G401 (cell line): ENCODE data around the gene LRRC27. TPM values are rescaled to one million over a fixed set of nuclear protein-coding genes. Genes with fewer than 3 reads are reported as not detected.
A peak's percentile ranks its signal among the peaks of the same experiment; 100 is the strongest.
"Not testable (repeated sequence)": the region's sequence is repeated elsewhere in the genome, so short reads cannot be mapped to it uniquely, and the experiment has no call there.

Source experiments
- DNase-seq: peaks from one replicate; pipeline ENCODE4 v3.0.0-alpha.2; 2015; ENCODE audit warnings: low spot score
- in situ Hi-C: cut with HindIII; loops from 2 replicates; pipeline ENCODE4 v1.10.0; 2016; ENCODE audit warnings: low sequenced_read_pairs, mixed read lengths
- total RNA-seq: library from RNA; depleted of rRNA; stranded (reverse); fragments of >200 nt; shearing (Covaris generic); gene quantifications from 2 replicates; pipeline ENCODE4 v1.2.3, GENCODE V29; 2014

LRRC27 gene
- total RNA-seq, 1 experiment from 2014 or later = 3.7 TPM

DNA sequence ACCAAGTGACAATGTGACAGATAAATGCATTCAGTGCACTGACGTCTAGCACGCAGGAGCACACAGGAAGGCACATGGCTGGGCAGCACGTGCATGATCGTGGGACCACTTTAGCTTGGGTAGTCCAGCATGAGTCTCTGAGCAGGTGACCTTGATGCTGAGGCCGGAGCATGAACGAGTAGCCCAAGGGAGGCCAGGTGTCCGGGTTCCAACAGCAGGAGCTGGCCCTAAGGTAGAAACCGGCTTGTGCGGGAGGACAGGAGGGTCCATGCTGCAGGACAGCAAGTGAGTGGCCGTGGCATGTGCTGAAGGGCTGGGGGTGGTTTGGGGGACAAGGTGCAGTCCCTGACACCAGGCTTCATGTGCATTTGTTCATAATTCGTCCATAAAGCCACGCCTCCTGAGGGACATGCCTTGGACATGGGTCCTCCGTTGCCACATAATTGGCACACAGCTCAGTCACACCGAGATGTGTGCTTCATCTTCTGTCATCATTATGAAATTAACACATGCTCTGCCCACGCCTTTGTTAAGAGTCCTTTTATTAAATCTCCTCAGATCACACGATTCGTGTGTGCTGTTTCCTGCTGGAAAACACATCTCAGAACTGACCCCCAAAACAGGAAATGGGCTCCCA, 21.2 kb upstream of the LRRC27 start:
- in situ Hi-C loops = no loop called here
- DNase-seq = no peak

DNA sequence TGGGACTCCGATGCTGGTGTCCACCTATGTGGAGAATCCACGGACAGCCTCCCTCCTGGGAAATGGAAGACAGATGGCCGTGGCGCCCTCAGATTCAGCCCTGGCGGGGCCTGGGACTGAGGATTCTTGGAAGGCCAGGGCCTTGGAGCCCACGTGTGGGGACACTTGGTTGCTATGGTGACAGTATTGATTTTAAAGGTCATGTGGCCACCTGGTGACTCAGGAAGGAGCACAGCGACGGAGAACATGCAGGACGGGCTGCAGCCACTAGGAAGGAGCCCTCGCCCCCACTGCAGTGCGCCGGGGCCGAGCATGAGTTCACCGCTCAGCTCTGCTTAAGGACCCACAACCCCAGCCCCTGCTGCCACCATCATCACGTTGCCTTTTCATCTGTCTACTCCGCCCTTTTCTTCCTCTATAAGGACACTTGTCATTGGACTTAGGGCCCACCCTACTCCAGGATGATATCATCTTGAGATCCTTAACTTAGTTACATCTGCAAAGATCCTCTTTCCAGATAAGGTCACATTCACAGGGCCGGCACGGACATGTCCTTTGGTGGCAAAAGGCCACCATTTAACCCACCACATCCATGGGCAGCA, 20.6 kb upstream of the LRRC27 start:
- in situ Hi-C loops = no loop called here
- no peak for DNase-seq

DNA sequence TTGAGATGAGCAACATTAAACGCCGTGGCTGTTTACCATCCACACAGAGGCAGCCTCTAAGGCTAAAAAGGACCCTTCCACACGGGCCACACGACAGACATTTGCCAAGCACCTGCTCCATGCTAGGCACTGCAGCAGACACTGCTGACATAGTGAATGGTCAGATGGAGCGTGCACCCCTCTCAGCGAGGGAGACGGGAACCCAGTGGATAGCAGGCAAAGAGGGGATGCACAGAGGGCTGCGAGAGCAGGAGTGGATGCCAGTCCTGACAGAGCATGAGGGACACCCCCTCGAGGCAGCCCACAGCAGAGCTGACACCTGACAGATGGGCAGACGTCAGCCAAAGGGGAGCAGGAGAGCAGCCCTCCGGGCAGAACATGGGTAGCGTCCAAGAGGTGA, 18.7 kb upstream of the LRRC27 start:
- in situ Hi-C loops = no loop called here
- no peak for DNase-seq

DNA sequence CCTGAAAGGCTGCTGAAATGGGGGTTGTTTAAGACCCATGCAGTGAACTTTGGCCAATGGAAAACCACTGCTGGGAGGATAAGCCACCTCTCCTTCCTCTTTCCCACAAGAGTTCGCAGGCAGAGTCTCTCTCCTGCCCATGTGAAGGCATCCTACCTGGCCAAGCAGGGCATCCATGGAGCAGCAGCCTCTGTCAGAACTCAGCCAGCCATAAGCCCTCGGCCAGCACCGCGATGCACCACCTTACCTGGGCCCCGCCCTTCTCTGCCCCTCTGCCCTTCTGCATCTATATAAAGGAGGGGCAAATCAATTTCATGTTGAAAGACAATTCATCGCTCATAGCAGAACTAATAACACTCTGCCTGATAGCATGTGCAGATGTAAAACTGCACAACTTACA, 18.1 kb upstream of the LRRC27 start:
- DNase-seq = no peak
- in situ Hi-C loops = no loop called here

DNA sequence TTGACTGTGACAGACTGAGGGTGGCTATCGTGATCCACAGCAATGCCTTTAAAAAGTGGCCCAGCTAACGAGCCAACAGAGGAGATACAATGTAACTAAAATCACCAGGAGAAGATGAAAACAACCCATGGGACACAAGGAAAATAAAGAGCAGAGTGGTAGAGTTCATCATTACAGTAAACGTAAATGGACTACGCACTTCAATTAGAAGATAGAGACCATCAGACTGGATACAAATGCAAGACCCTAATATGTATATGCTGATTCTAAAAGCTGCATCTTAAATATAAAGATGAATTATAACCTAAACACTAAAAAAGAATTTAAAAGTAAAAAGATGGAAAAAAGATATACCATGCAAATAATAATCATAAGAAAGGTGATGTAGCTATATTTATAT, 17.7 kb upstream of the LRRC27 start:
- DNase-seq = no peak
- in situ Hi-C loops = no loop called here

DNA sequence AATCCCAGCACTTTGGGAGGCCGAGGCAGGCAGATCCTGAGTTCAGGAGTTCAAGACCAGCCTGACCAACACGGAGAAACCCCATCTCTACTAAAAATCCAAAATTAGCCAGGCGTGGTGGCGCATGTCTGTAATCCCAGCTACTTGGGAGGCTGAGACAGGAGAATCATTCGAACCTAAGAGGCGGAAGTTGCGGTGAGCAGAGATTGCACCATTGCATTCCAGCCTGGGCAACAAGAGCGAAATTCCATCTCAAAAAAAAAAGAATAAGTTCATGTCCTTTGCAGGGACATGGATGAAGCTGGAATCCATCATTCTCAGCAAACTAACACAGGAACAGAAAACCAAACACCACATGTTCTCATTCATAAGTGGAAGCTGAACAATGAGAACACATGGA, 17.1 kb upstream of the LRRC27 start:
- in situ Hi-C loops, DNase-seq: not testable (repeated sequence)

DNA sequence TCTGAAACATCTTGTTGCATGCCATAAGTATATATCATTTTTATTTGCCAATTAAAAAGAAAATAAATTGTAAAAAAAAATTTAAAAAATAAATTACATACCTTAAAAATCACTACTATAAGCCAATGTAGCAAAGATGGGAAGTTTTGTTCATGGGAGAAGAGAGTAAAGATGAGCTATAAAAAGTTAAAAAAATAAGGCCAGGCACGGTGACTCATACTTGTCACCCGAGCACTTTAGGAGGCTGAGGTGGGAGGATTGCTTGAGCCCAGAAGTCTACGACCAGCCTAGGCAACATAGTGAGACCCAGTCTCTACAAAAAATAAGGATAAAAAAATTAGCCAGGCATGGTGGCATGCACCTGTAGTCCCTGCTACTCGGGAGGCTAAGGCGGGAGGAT, 15.9 kb upstream of the LRRC27 start:
- in situ Hi-C loops = no loop called here
- no peak for DNase-seq

DNA sequence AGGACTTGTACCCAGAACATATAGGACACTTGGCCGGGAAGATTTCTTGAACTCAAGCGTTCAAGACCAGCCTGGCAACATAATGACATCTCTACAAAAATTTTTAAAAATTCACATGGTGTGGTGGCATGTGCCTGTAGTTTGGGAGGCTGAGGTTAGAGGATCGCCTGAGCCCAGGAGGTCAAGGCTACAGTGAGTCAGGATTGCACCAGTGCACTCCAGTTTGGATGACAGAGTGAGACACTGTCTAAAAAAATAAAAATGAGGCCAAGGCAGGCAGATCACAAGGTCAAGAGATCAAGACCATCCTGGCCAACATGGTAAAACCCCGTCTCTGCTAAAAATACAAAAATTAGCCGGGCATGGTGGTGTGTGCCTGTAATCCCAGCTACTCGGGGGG, 14.5 kb upstream of the LRRC27 start:
- DNase-seq, in situ Hi-C loops: not testable (repeated sequence)

DNA sequence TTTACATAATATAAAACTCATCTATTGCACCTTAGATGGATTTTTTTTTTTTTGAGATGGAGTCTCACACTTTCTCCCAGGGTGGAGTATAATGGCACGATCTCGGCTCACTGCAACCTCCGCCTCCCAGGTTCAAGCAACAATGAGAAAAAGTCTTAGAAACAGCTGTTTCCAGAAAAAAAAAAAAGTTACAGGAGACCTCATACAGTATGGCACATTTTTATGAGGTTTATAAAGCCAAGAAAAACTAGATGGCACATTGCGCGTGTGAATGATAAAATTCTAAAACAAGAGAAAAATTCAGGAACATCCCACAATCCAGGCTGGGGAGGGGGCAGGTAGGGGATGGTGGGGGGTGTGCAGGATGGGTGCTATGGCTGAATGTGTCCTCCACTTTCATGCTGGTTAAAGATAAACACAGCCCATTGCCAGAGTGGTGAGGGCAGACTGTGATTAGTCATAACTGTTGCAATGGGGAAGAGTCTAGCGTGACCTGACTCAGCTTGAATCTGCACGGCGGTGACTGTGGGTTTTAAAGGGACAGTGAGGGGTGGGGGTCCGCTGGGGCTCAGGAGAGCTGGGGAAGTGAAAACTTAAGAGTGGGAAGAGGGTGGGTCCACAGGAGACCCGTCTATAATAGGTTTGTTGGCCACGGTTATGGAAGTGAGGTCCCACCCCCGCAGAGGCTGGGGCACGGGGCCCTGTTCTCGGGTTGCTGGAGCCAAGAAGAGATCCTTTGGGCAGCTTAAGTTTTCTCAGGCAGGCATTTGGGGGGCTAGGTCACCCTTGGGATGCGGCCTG, 11.9 kb upstream of the LRRC27 start:
- in situ Hi-C loops = no loop called here
- no peak for DNase-seq

DNA sequence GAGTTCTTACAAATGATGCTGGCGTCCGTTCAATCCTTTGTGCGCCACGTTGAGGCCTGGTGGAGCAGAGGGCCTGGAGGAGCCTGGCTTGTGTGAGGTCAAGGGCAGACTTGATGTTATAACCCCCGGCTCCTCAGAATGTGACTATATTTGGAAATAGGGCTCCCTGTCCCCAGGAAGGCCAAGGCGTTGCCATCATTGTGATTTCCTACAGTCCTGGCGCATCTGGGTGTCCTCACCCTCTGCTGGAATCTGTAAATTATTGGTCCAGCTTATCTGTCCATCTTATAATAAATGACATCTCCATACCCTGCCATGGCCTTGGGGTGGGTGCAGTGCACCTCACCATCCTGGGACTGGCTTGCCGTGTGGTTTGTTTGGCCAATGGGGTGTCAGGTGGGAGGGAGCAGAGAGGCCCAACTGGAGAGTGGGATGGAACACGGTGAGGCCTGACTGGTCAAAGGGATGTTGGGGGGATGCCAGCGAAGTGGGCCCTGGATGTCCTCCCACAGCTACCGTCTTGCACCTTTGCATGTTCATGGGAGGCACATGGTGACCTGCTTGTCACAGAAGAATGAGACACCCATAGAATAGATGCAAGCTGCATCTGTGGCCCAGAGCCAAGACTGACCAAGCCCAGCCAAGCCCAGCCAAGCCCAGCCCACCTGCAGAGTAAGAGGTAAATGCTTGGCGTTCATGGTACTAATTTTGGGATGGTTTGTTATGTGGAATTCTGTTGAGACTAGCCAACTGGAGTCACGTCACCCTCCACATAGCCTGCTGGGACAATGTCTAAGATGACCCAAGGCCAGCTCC, 11.1 kb upstream of the LRRC27 start:
- no peak for DNase-seq
- in situ Hi-C loops = no loop called here

DNA sequence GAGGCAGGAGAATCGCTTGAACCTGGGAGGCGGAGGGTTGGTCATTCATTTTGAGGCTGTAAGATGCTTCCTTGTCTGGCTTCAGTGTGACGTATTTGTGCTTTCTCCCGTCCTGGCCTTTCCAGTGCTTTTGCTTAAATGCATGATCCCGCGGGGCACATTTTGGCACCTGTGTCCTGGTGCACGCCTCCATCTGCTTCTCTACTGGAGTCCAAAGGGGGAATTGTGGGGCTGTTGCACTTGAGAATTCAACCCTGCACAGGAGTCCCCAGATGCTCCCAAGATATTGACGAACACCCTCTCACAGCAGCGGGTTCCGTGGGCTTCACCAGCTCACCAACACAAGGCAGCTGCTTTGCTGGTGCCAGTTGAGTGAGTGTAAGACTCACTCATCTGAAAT, 10.3 kb upstream of the LRRC27 start:
- in situ Hi-C loops = no loop called here

DNA sequence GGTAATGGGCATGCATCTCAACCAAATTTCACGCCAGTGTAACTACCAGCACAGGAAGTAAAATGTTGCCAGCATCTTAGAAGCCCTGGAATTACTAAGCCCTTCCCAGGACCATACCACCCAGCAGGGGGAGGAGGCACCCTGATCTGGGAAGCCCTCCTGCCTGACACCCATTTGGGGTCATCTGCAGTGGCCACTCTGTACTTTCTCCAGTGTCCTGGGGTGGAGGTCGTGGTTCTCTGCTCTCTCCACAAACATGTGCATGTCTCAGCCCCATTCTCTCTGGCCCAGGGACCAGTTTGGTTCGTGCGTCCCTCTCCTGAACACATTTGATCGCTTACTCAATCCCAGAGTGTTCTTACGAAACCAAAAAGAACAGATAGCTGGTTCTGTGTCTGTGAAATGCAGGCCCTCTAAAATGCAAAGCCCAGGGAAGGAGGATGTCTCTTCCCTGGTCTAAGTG, 9.4 kb upstream of the LRRC27 start:
- in situ Hi-C loops = no loop called here
- DNase-seq = no peak

More for the DNA sequence above, 10.3 kb upstream of the LRRC27 start:
- DNase-seq = no peak

DNA sequence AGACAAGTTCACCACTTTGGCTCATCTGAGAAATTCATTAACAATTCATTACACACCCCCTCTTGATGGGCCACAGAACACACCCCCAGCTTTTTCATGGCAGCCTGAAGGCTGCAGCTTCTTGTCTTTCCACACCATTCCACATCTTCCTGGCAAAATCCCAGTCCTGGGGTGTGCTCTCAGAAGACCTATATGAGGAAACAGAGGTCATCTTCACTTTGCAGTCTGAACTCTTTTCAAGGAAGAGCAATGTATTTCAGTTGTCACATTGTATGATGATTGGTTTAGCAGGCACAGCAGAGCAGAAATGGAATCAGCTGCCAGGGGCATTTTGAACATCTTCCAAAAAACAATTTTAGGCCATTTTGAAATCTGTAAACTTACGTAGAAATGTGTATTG, 7.8 kb upstream of the LRRC27 start:
- in situ Hi-C loops = no loop called here
- no peak for DNase-seq

DNA sequence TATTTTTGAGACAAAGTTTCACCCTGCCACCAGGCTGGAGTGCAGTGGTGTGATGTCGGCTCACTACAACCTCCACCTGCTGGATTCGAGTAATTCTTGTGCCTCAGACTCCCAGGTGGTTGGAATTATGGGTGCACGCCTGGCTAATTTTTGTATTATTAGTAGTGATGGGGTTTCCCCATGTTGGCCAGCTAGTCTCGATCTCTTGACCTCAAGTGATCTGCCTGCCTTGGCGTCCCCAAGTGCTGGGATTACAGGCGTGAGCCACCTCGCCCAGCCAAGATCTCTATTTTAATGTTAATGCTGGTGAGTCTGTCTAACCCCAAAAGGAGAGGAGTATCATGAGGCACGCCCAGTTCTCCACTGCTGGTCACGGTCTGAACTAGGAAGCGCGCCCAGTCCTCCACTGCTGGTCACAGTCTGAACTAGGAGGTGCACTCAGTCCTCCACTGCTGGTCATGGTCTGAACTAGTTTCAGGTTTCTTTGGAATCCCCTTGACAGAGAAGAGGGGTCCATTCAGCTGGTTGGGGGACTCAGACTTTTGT, 5.6 kb upstream of the LRRC27 start:
- DNase-seq = no peak
- in situ Hi-C loops = no loop called here

DNA sequence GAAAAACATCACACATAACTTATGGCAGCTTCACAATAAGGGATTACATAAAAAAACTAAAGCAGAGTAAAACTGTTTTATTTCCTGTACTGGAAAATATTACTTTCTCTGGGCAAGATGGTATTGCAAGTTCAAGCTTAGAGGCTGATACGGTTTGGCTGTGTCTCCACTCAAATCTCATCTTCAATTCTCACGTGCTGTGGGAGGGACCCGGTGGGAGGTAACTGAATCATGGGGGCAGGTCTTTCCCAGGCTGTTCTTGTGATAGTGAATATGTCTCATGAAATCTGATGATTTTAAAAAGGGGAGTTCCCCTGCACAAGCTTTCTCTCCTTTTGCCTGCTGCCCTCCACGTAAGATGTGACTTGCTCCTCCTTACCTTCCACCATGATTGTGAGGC, 5.1 kb upstream of the LRRC27 start:
- DNase-seq = no peak
- in situ Hi-C loops = no loop called here

DNA sequence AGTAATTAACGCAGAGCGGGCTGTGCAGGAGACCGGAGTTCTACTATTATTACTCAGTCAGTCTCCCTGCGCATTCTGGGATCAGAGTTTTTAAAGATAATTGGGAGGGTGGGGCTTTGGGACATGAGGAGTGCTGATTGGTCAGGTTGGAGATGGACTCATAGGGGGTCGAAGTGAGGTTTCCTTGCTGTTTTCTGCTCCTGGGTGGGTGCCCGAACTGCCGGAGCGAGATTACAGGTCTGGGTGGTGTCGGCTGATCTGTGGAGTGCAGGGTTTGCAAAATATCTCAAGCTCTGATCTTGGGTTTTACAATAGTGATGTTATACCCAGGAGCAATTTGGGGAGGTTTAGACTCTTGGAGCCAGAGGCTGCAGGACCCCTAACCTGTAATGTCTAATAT, 3.9 kb upstream of the LRRC27 start:
- in situ Hi-C loops = no loop called here
- DNase-seq = no peak

DNA sequence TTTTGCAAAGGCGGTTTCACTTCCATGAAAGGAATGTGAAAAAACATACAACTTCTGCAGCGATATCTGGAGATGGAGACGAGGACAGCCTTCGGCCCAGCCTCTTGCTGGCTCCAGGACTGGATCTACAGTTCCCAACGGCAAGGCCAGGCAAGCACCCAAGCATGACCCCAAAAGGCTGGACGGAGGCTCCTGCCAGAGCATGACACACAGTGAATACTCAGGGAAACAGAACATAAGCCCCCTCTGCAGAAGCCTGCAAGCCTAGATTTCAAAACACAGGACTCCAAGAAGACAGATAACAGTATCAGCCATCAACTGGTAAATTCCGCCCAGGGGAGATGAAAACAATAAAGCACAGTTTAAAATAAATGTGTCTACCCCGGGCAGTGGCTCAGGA, 3.3 kb upstream of the LRRC27 start:
- no peak for DNase-seq
- in situ Hi-C loops = no loop called here

DNA sequence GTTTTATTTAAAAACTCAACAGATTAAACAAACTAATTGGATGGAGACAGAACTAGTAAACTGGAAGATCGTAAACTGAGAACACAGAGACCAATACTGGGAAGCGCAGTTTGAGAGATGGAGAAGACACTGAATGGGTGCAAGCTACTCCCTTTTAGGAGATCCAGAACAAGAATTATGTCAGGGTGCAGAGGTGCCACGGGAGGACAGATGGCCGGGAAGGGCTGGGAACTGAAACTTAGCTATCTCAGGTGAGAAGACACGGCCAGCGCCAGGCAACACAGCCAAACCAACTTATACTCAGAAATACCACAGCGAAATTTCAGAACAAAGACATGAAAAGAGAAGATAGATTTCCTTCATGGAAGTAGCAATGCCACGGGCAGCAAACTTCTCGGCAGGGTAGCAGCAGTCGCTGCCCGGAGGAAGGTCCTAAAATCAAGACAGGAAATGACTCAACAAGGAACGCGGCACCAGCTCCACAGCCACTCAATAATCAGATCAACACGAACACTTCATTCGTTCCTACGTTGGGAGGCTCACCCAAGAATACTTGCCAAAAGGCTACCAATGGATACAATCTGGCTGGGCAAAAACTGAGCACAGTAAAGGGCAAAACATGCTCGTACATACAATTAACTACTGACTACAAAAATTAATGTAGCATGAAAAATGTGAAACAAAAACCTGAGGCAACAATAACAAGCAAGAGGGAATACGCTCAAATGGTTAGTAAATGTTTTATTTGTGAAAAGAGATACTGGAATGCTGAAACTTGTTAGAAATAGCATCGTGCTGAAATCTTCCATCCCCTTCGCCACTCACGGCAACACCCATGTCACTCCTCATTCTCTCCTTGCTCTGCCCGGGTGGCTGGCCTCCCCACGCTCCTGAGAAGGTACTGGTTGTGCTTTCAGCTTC, 2.2 kb upstream of the LRRC27 start:
- in situ Hi-C loops = no loop called here
- DNase-seq = peak; percentile 42

DNA sequence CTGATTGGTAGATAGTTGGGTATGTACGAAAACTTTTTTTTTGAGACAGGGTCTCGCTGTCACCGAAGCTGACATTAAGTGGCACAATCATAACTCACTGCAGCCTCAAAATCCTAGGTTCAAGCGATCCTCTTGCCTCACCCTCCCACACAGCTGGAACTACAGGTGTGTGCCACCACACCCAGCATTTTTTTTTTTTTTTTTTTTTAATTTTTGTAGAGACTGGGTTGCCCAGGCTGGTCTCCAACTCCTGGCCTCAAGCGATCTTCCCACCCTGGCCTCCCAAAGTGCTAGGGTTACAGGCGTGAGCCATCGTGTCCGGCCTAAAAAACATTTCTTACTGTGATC, 1.5 kb upstream of the LRRC27 start:
- DNase-seq = no peak
- in situ Hi-C loops = no loop called here
